CD8-positive, alpha-beta memory T cell (primary cell): ENCODE results near the gene ABLIM2. TPM values are rescaled to one million over a fixed set of nuclear protein-coding genes. Genes with fewer than 3 reads are reported as not detected.

Experiments
- CTCF ChIA-PET: fragments of 350-600 bp; sonication (Branson Sonifier 250); formaldehyde crosslinking; loops from one replicate; lab custom pipeline; 2021; ENCODE audit warnings: antibody characterized with exemption; lab: Charles Lee
- POLR2A ChIA-PET: fragments of 350-600 bp; sonication (Branson Sonifier 250); formaldehyde crosslinking; loops from one replicate; lab custom pipeline; 2021; ENCODE audit warnings: antibody characterized with exemption; lab: Charles Lee
- DNase-seq, 5 donors: peaks; one replicate each; pipeline versions ENCODE4 v3.0.0 to v3.0.0-alpha.2; 2020 to 2022; ENCODE audit warnings: mixed read lengths in 1 of 5
- H3K27ac ChIP-seq: one replicate; pipeline ENCODE4 v1.7.0; 2013; ENCODE audit warnings: low read depth, mild to moderate bottlenecking, low read length, moderate library complexity
- H3K27me3 ChIP-seq: 2 replicates; pipeline ENCODE4 v1.7.0; 2013; ENCODE audit warnings: low read length, mild to moderate bottlenecking; ENCODE audit not compliant: insufficient read depth, poor library complexity, severe bottlenecking
- H3K36me3 ChIP-seq: 2 replicates; pipeline ENCODE4 v1.7.0; 2013; ENCODE audit warnings: mild to moderate bottlenecking, low read length, moderate library complexity; ENCODE audit not compliant: insufficient read depth
- H3K4me1 ChIP-seq: 2 replicates; pipeline ENCODE4 v1.7.0; 2013; ENCODE audit warnings: mild to moderate bottlenecking, low read length, moderate library complexity; ENCODE audit not compliant: insufficient read depth
- H3K4me3 ChIP-seq: 2 replicates; pipeline ENCODE4 v1.7.0; 2013; ENCODE audit warnings: mild to moderate bottlenecking, low read length
- H3K9me3 ChIP-seq: 2 replicates; pipeline ENCODE4 v1.7.0; 2013; ENCODE audit warnings: mild to moderate bottlenecking, low read length
- H3K27ac Mint-ChIP-seq, 8 donors: one replicate each; pipeline ENCODE4 v1.8.0; 2020 to 2021; ENCODE audit warnings: mixed read lengths in 8 of 8, mild to moderate bottlenecking in 6 of 8, inconsistent platforms in 3 of 8, moderate library complexity in 3 of 8
- H3K27me3 Mint-ChIP-seq, 2 donors: one replicate each; pipeline ENCODE4 v1.8.0; 2020 to 2021; ENCODE audit warnings: mixed read lengths in 2 of 2, mild to moderate bottlenecking in 1 of 2, moderate library complexity in 1 of 2
- H3K36me3 Mint-ChIP-seq, 3 donors: one replicate each; pipeline ENCODE4 v1.8.0; 2020 to 2021; ENCODE audit warnings: mixed read lengths in 3 of 3, inconsistent platforms in 1 of 3, mild to moderate bottlenecking in 1 of 3
- H3K4me1 Mint-ChIP-seq, 3 donors: one replicate each; pipeline ENCODE4 v1.8.0; 2020 to 2021; ENCODE audit warnings: mixed read lengths in 3 of 3, inconsistent platforms in 1 of 3, mild to moderate bottlenecking in 1 of 3
- H3K4me3 Mint-ChIP-seq, 7 donors: one replicate each; pipeline ENCODE4 v1.8.0; 2020 to 2021; ENCODE audit warnings: mixed read lengths in 7 of 7, mild to moderate bottlenecking in 6 of 7, moderate library complexity in 4 of 7, inconsistent platforms in 2 of 7
- H3K9me3 Mint-ChIP-seq, 5 donors: one replicate each; pipeline ENCODE4 v1.8.0; 2020 to 2022; ENCODE audit warnings: mixed read lengths in 5 of 5, mild to moderate bottlenecking in 3 of 5, moderate library complexity in 2 of 5, inconsistent platforms in 1 of 5
- polyA plus RNA-seq: library from polyadenylated mRNA; unstranded; fragments of 300-500 nt; fragmentation: Illumina TruSeq; gene quantifications from one replicate; pipeline ENCODE4 v1.2.3, GENCODE V29; 2021
- total RNA-seq, 2 experiments: library from RNA; stranded (reverse); gene quantifications; one replicate each; pipeline ENCODE4 v1.2.3, GENCODE V29; 2021

The ABLIM2 gene
- total and polyA plus RNA-seq, 3 experiments from 2014 or later: 0.72 to 1.2 (median 1.1) TPM

GRCh38 chr4:8115916-8116315, 42.7 kb downstream of the ABLIM2 start:
- H3K27ac Mint-ChIP-seq: peak overlapping the region in 4 of 8 donors; percentile 2 to 90 (median 57)
- DNase-seq: peak in 2 of 5 donors; percentile 27 to 45

GRCh38 chr4:8115203-8115520, 43.5 kb downstream of the ABLIM2 start:
- H3K27me3 ChIP-seq: no peaks in the 10 kb centered on the region
- no peak overlapping the region for H3K27ac Mint-ChIP-seq
- H3K4me1 ChIP-seq: peaks cover 10% of the 10 kb centered on the region
- H3K9me3 Mint-ChIP-seq: no peaks in the 10 kb centered on the region
- POLR2A ChIA-PET: no interaction called here
- no peaks in the 10 kb centered on the region for H3K36me3 ChIP-seq
- no peak for DNase-seq
- H3K4me3 ChIP-seq: no peak overlapping the region
- peaks cover 28 to 36% (median 35%) of the 10 kb centered on the region in 3 donors for H3K4me1 Mint-ChIP-seq
- H3K27me3 Mint-ChIP-seq: peaks cover 0 to 4% of the 10 kb centered on the region in 2 donors
- no peak overlapping the region for H3K27ac ChIP-seq
- H3K36me3 Mint-ChIP-seq: peaks cover 0 to 2% (median 0%) of the 10 kb centered on the region in 3 donors
- H3K4me3 Mint-ChIP-seq: peak overlapping the region in 2 of 7 donors; percentile 57 to 68
- no peaks in the 10 kb centered on the region for H3K9me3 ChIP-seq
- CTCF ChIA-PET: no interaction called here

More at GRCh38 chr4:8115916-8116315, 42.7 kb downstream of the ABLIM2 start:
- no peaks in the 10 kb centered on the region for H3K27me3 ChIP-seq
- peaks cover 0 to 3% of the 10 kb centered on the region in 2 donors for H3K27me3 Mint-ChIP-seq
- no peaks in the 10 kb centered on the region for H3K9me3 Mint-ChIP-seq
- no peak overlapping the region for H3K27ac ChIP-seq
- no peak overlapping the region for H3K4me3 ChIP-seq
- peaks cover 0 to 2% (median 0%) of the 10 kb centered on the region in 3 donors for H3K36me3 Mint-ChIP-seq
- CTCF ChIA-PET: no interaction called here
- no peaks in the 10 kb centered on the region for H3K36me3 ChIP-seq
- peaks cover 28 to 35% (median 33%) of the 10 kb centered on the region in 3 donors for H3K4me1 Mint-ChIP-seq
- H3K4me1 ChIP-seq: peaks cover 10% of the 10 kb centered on the region
- H3K4me3 Mint-ChIP-seq: peak overlapping the region in 5 of 7 donors; percentile 24 to 65 (median 46)
- no peaks in the 10 kb centered on the region for H3K9me3 ChIP-seq
- POLR2A ChIA-PET: no interaction called here

GRCh38 chr4:8114456-8115202, 44.0 kb downstream of the ABLIM2 start:
- ChIA-PET POLR2A (no interaction called here), CTCF (no interaction called here)
- H3K36me3 Mint-ChIP-seq: peaks cover 0 to 2% (median 0%) of the 10 kb centered on the region in 3 donors
- no peaks in the 10 kb centered on the region for H3K9me3 ChIP-seq
- no peaks in the 10 kb centered on the region for H3K36me3 ChIP-seq
- no peak overlapping the region for H3K27ac Mint-ChIP-seq
- H3K27me3 ChIP-seq: no peaks in the 10 kb centered on the region
- H3K4me3 Mint-ChIP-seq: peak overlapping the region in 1 of 7 donors; percentile 68
- H3K27me3 Mint-ChIP-seq: peaks cover 0 to 4% of the 10 kb centered on the region in 2 donors
- no peak overlapping the region for H3K27ac ChIP-seq
- H3K4me3 ChIP-seq: no peak overlapping the region
- DNase-seq: peak in 1 of 5 donors; percentile 31
- H3K4me1 Mint-ChIP-seq: peaks cover 28 to 36% (median 35%) of the 10 kb centered on the region in 3 donors
- peaks cover 10% of the 10 kb centered on the region for H3K4me1 ChIP-seq
- H3K9me3 Mint-ChIP-seq: no peaks in the 10 kb centered on the region

- H3K4me3 ChIP-seq: no peak overlapping the region
- DNase-seq: no peak
- peaks cover 10% of the 10 kb centered on the region for H3K4me1 ChIP-seq
- no peaks in the 10 kb centered on the region for H3K9me3 ChIP-seq
- ChIA-PET CTCF (no interaction called here), POLR2A (no interaction called here)
- H3K27ac Mint-ChIP-seq: no peak overlapping the region
- H3K36me3 ChIP-seq: no peaks in the 10 kb centered on the region
- H3K27ac ChIP-seq: no peak overlapping the region
- peaks cover 28 to 35% (median 35%) of the 10 kb centered on the region in 3 donors for H3K4me1 Mint-ChIP-seq
- no peaks in the 10 kb centered on the region for H3K9me3 Mint-ChIP-seq
- no peak overlapping the region for H3K4me3 Mint-ChIP-seq
- H3K36me3 Mint-ChIP-seq: peaks cover 0 to 2% (median 0%) of the 10 kb centered on the region in 3 donors
- H3K27me3 ChIP-seq: no peaks in the 10 kb centered on the region
- peaks cover 0 to 4% of the 10 kb centered on the region in 2 donors for H3K27me3 Mint-ChIP-seq
Observed at GRCh38 chr4:8113611-8114377, 44.8 kb downstream of the ABLIM2 start.

- Mint-ChIP-seq H3K27me3 (peaks cover 0 to 4% of the 10 kb centered on the region in 2 donors), H3K27ac (no peak overlapping the region), H3K4me3 (no peak overlapping the region), H3K36me3 (peaks cover 0 to 2% (median 0%) of the 10 kb centered on the region in 3 donors), H3K9me3 (no peaks in the 10 kb centered on the region), H3K4me1 (peaks cover 27 to 31% (median 30%) of the 10 kb centered on the region in 3 donors)
- POLR2A ChIA-PET: no interaction called here
- Histone ChIP-seq H3K27me3 (no peaks in the 10 kb centered on the region), H3K36me3 (no peaks in the 10 kb centered on the region), H3K4me3 (no peak overlapping the region), H3K9me3 (no peaks in the 10 kb centered on the region), H3K4me1 (peaks cover 10% of the 10 kb centered on the region), H3K27ac (no peak overlapping the region)
- CTCF ChIA-PET: no interaction called here
- DNase-seq: no peak
Observed at GRCh38 chr4:8112672-8113071, 45.9 kb downstream of the ABLIM2 start.

GRCh38 chr4:8112036-8112576, 46.5 kb downstream of the ABLIM2 start:
- Mint-ChIP-seq H3K27ac (no peak overlapping the region), H3K4me3 (no peak overlapping the region), H3K4me1 (peaks cover 22 to 25% (median 25%) of the 10 kb centered on the region in 3 donors), H3K27me3 (peaks cover 0 to 4% of the 10 kb centered on the region in 2 donors), H3K36me3 (peaks cover 0 to 2% (median 0%) of the 10 kb centered on the region in 3 donors), H3K9me3 (no peaks in the 10 kb centered on the region)
- CTCF ChIA-PET: interaction anchor here (0.9 kb wide), 1 partner anchor 28 kb away, joined by 4 read pairs; no protein-coding TSS in a partner anchor
- no peak for DNase-seq
- Histone ChIP-seq H3K36me3 (no peaks in the 10 kb centered on the region), H3K4me1 (peaks cover 10% of the 10 kb centered on the region), H3K4me3 (no peak overlapping the region), H3K27me3 (no peaks in the 10 kb centered on the region), H3K9me3 (no peaks in the 10 kb centered on the region), H3K27ac (no peak overlapping the region)
- POLR2A ChIA-PET: no interaction called here

- H3K4me3 ChIP-seq: no peak overlapping the region
- Mint-ChIP-seq H3K27me3 (peaks cover 0 to 2% of the 10 kb centered on the region in 2 donors), H3K36me3 (peaks cover 0 to 2% (median 0%) of the 10 kb centered on the region in 3 donors), H3K4me1 (peaks cover 4 to 7% (median 7%) of the 10 kb centered on the region in 3 donors), H3K27ac (no peak overlapping the region), H3K9me3 (no peaks in the 10 kb centered on the region), H3K4me3 (no peak overlapping the region)
- H3K27me3 ChIP-seq: no peaks in the 10 kb centered on the region
- POLR2A ChIA-PET: no interaction called here
- H3K27ac ChIP-seq: no peak overlapping the region
- H3K9me3 ChIP-seq: no peaks in the 10 kb centered on the region
- H3K36me3 ChIP-seq: no peaks in the 10 kb centered on the region
- H3K4me1 ChIP-seq: no peaks in the 10 kb centered on the region
- CTCF ChIA-PET: no interaction called here
- no peak for DNase-seq
Observed at GRCh38 chr4:8110071-8110986, 48.3 kb downstream of the ABLIM2 start.
